Fibroblast of lung (primary cell): ENCODE results near the gene BLTP2. TPM values are rescaled to one million over a fixed set of nuclear protein-coding genes. Genes with fewer than 3 reads are reported as not detected.

Experiments used
- DNase-seq, 2 donors: peaks; one replicate each; pipeline versions ENCODE4 v3.0.0 to v3.0.0-alpha.2; 2010; ENCODE audit warnings: low read depth in 2 of 2
- H2AFZ ChIP-seq: 2 replicates; pipeline ENCODE4 v1.5.1; 2012; ENCODE audit warnings: low read length, control low read depth, inconsistent platforms
- H3K27ac ChIP-seq: 2 replicates; pipeline ENCODE4 v1.5.1; 2011; ENCODE audit warnings: low read length, control low read depth; ENCODE audit not compliant: insufficient read depth
- H3K27me3 ChIP-seq: 2 replicates; pipeline ENCODE4 v1.5.1; 2011; ENCODE audit warnings: mild to moderate bottlenecking, low read length; ENCODE audit not compliant: control insufficient read depth, insufficient read depth
- H3K36me3 ChIP-seq: 2 replicates; pipeline ENCODE4 v1.5.1; 2011; ENCODE audit warnings: low read length; ENCODE audit not compliant: control insufficient read depth, insufficient read depth
- H3K4me1 ChIP-seq: 2 replicates; pipeline ENCODE4 v1.5.1; 2011; ENCODE audit warnings: low read length; ENCODE audit not compliant: control insufficient read depth, insufficient read depth; ENCODE audit errors: extremely low read depth
- H3K4me2 ChIP-seq: 2 replicates; pipeline ENCODE4 v1.5.1; 2011; ENCODE audit warnings: low read length, control low read depth; ENCODE audit not compliant: insufficient read depth; ENCODE audit errors: extremely low read depth
- H3K4me3 ChIP-seq, 4 experiments: fragments of 200-600 bp in 1 of 4; sonication (generic) in 1 of 4; replicated peaks in 1 of 4; 2 replicates each; pipeline ENCODE4 v1.5.1; 2011 to 2016; ENCODE audit warnings: low read length in 4 of 4, low read depth in 3 of 4, mild to moderate bottlenecking in 3 of 4, control low read depth in 2 of 4, inconsistent platforms in 1 of 4, mixed read lengths in 1 of 4; ENCODE audit not compliant: insufficient read depth in 1 of 4; ENCODE audit errors: control extremely low read depth in 1 of 4
- H3K79me2 ChIP-seq: 2 replicates; pipeline ENCODE4 v1.5.1; 2012; ENCODE audit warnings: mild to moderate bottlenecking, low read length, inconsistent platforms; ENCODE audit not compliant: control insufficient read depth, insufficient read depth
- H3K9ac ChIP-seq: 2 replicates; pipeline ENCODE4 v1.5.1; 2011; ENCODE audit warnings: mild to moderate bottlenecking, low read length, control low read depth; ENCODE audit not compliant: insufficient read depth
- H3K9me3 ChIP-seq: 2 replicates; pipeline ENCODE4 v1.5.1; 2012; ENCODE audit warnings: low read depth, low read length; ENCODE audit not compliant: control insufficient read depth, insufficient read depth
- H4K20me1 ChIP-seq: 2 replicates; pipeline ENCODE4 v1.5.1; 2011; ENCODE audit warnings: low read length; ENCODE audit not compliant: control insufficient read depth, insufficient read depth; ENCODE audit errors: extremely low read depth
- EZH2 ChIP-seq: IDR thresholded peaks from 2 replicates; pipeline ENCODE4 v1.5.1; 2012; ENCODE audit warnings: low read length, control low read depth, mild to moderate bottlenecking; ENCODE audit errors: missing control alignments
- polyA plus RNA-seq, 2 donors: library from polyadenylated mRNA; depleted of rRNA in 1 of 2; stranded (reverse) in 1 of 2; unstranded in 1 of 2; fragments of >200 nt; gene quantifications; 2 replicates each; pipeline ENCODE4 v1.2.1, GENCODE V29; 2011 to 2012; ENCODE audit warnings: missing spikeins in 1 of 2
- total RNA-seq: library from RNA; depleted of rRNA; stranded (reverse); fragments of >200 nt; gene quantifications from 2 replicates; pipeline ENCODE4 v1.2.1, GENCODE V29; 2014
- TF ChIP-seq, protein P1 (sequence below), 2 donors: IDR thresholded peaks in 1 of 2; conservative IDR thresholded peaks in 1 of 2; 1 replicate in 1 of 2; 2 replicates in 1 of 2; pipeline ENCODE4 v1.5.1; 2011 to 2012; ENCODE audit warnings: low read length in 2 of 2, control low read depth in 1 of 2, inconsistent platforms in 1 of 2, low read depth in 1 of 2, mild to moderate bottlenecking in 1 of 2

BLTP2 gene
- total and polyA plus RNA-seq, 2 donors (not counting 1 experiment from before 2014, with no cell fraction given) = 74.9 to 160 TPM

GRCh38 chr17:28665994-28666393, 21.0 kb upstream of the BLTP2 start:
- Histone ChIP-seq H4K20me1 (peaks cover 2% of the 10 kb centered on the region), H3K9me3 (no peaks in the 10 kb centered on the region), H3K4me1 (peaks cover 3% of the 10 kb centered on the region), H3K27me3 (no peaks in the 10 kb centered on the region), H3K4me2 (no peak overlapping the region), H3K36me3 (peaks cover 5% of the 10 kb centered on the region), H3K4me3 (no peak overlapping the region), H3K9ac (no peak overlapping the region), H3K27ac (no peak overlapping the region), H2AFZ (no peak overlapping the region), H3K79me2 (peaks cover 72% of the 10 kb centered on the region)
- DNase-seq = no peak
- TF ChIP-seq, protein P1, sequence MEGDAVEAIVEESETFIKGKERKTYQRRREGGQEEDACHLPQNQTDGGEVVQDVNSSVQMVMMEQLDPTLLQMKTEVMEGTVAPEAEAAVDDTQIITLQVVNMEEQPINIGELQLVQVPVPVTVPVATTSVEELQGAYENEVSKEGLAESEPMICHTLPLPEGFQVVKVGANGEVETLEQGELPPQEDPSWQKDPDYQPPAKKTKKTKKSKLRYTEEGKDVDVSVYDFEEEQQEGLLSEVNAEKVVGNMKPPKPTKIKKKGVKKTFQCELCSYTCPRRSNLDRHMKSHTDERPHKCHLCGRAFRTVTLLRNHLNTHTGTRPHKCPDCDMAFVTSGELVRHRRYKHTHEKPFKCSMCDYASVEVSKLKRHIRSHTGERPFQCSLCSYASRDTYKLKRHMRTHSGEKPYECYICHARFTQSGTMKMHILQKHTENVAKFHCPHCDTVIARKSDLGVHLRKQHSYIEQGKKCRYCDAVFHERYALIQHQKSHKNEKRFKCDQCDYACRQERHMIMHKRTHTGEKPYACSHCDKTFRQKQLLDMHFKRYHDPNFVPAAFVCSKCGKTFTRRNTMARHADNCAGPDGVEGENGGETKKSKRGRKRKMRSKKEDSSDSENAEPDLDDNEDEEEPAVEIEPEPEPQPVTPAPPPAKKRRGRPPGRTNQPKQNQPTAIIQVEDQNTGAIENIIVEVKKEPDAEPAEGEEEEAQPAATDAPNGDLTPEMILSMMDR (conservative IDR thresholded peaks at IDR 0.05 in 1 of 2, IDR thresholded peaks at IDR 0.05 in 1 of 2; ENCODE audit: low read depth in 1 of 2, low read length in 2 of 2) = no peak
- no peak for TF ChIP-seq EZH2

DNA sequence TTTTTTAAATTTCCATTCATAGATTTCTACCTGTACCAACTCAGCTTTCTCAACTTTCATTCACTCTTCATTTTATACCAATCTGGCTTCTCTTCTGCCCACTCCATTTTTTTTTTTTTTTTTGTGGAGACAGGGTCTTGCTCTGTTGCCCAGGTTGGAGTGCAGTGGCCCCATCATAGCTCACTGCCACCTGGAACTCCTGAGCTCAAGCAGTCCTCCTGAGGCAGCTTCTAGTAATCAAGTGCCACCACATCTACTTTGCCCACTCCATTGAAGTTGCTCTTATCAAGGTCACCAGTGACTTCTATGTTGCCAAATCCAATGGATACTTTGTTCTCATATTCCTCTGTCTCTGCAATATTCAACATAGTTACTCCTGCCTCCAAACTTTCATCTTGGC, 18.8 kb upstream of the BLTP2 start:
- no peaks in the 10 kb centered on the region for H4K20me1 ChIP-seq
- H3K4me2 ChIP-seq = peak overlapping the region; percentile 65

GRCh38 chr17:28662527-28662829, 17.5 kb upstream of the BLTP2 start:
- no peak for TF ChIP-seq EZH2
- TF ChIP-seq, protein P1 (conservative IDR thresholded peaks at IDR 0.05 in 1 of 2, IDR thresholded peaks at IDR 0.05 in 1 of 2; ENCODE audit: low read depth in 1 of 2, low read length in 2 of 2) = no peak
- peak overlapping the region; percentile 64 for H2AFZ ChIP-seq

More for the DNA sequence above, 18.8 kb upstream of the BLTP2 start:
- no peak for DNase-seq
- H3K79me2 ChIP-seq = peaks cover 79% of the 10 kb centered on the region
- H2AFZ ChIP-seq = no peak overlapping the region
- no peak overlapping the region for H3K9ac ChIP-seq
- peak overlapping the region in 3 of 4 experiments; percentile 54 to 92 (median 85) for H3K4me3 ChIP-seq
- peaks cover 5% of the 10 kb centered on the region for H3K4me1 ChIP-seq
- peaks cover 7% of the 10 kb centered on the region for H3K36me3 ChIP-seq
- no peak overlapping the region for H3K27ac ChIP-seq
- no peaks in the 10 kb centered on the region for H3K9me3 ChIP-seq
- no peak for TF ChIP-seq EZH2
- TF ChIP-seq, protein P1 (conservative IDR thresholded peaks at IDR 0.05 in 1 of 2, IDR thresholded peaks at IDR 0.05 in 1 of 2; ENCODE audit: low read depth in 1 of 2, low read length in 2 of 2) = no peak
- H3K27me3 ChIP-seq = no peaks in the 10 kb centered on the region

More at GRCh38 chr17:28662527-28662829, 17.5 kb upstream of the BLTP2 start:
- Histone ChIP-seq H3K9me3 (no peaks in the 10 kb centered on the region), H3K79me2 (peaks cover 71% of the 10 kb centered on the region), H3K9ac (peak overlapping the region; percentile 83), H4K20me1 (no peaks in the 10 kb centered on the region), H3K27me3 (no peaks in the 10 kb centered on the region), H3K36me3 (peaks cover 4% of the 10 kb centered on the region), H3K27ac (peak overlapping the region; percentile 96), H3K4me1 (peaks cover 5% of the 10 kb centered on the region), H3K4me3 (peak overlapping the region; percentile 54 to 92 (median 88)), H3K4me2 (peak overlapping the region; percentile 65)
- DNase-seq = no peak
